ENCODE results near the gene THSD7B. TPM values are rescaled to one million over a fixed set of nuclear protein-coding genes. Genes with fewer than 3 reads are reported as not detected.

The THSD7B gene
- total RNA-seq, 1 experiment from 2014 or later = under 0.01 TPM

DNA sequence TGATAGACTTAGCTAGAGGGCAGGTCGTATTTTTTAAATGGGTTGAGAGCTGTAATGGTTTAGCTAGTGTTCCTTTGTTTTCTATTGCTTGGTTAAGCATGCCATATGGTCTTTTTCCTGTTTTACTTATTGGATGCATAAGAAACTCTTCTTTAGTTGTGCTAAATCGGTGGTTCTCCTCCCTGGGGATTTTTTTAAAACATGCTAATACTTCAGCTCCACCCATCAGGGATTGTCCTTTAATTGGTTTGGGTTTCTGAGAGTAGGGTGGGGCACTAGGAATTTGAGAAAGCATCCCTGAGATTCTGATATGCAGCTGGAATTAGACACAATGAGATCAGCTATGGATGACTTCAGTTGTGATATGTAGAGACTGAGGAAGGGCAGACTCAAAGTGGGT, 497.2 kb downstream of the THSD7B start:
- intact Hi-C loops (cut with micrococcal nuclease) = no loop called here
- ATAC-seq (no peak), DNase-seq (no peak)
- peaks cover 9% of the 10 kb centered on the region; the same call in 1 of the 2 replicates for H3K27me3 ChIP-seq (ENCODE audit: low read length)
- CTCF ChIA-PET = no interaction called here
- no peaks in the 10 kb centered on the region for H3K4me1 ChIP-seq (ENCODE audit: insufficient read depth, low read length)
- no peak overlapping the region for H3K27ac ChIP-seq (ENCODE audit: low read length)
- BruUV-seq (replicated peaks) = no TSS peak
- TF ChIP-seq CTCF (conservative IDR thresholded peaks at IDR 0.05; ENCODE audit: low read depth, low read length) = no peak
- no peak for TF ChIP-seq EZH2 (IDR thresholded peaks at IDR 0.05; ENCODE audit: low read length, unreplicated experiment)
- TF ChIP-seq EZH2phosphoT487 (IDR thresholded peaks at IDR 0.05; ENCODE audit: borderline replicate concordance, low read length) = no peak
- H3K4me2 ChIP-seq (ENCODE audit: low read length) = no peak overlapping the region
- no peaks in the 10 kb centered on the region for H4K20me1 ChIP-seq (ENCODE audit: low read length)
- H3F3A ChIP-seq (ENCODE audit: low read length, unreplicated experiment) = no peaks in the 10 kb centered on the region
- H3K9me2 ChIP-seq (replicated peaks; ENCODE audit: low read length) = no peaks in the 10 kb centered on the region
- no peak overlapping the region for H2AFZ ChIP-seq (ENCODE audit: low read length)
- H3K9me3 ChIP-seq (ENCODE audit: low read length) = no peaks in the 10 kb centered on the region
- no peaks in the 10 kb centered on the region for H3K79me2 ChIP-seq (ENCODE audit: low read length)
- no peak overlapping the region for H3K4me3 ChIP-seq (ENCODE audit: low read length)
- POLR2A ChIA-PET (ENCODE audit: unreplicated experiment) = no interaction called here
- no peaks in the 10 kb centered on the region for H3K36me3 ChIP-seq (ENCODE audit: low read depth, low read length)
- no peak overlapping the region for H3K9ac ChIP-seq (ENCODE audit: low read length)

- peaks cover 55% of the 10 kb centered on the region for H3K27me3 ChIP-seq (ENCODE audit: low read length)
- H3K4me1 ChIP-seq (ENCODE audit: insufficient read depth, low read length) = no peaks in the 10 kb centered on the region
- H3K27ac ChIP-seq (ENCODE audit: low read length) = no peak overlapping the region
- H3F3A ChIP-seq (ENCODE audit: low read length, unreplicated experiment) = no peaks in the 10 kb centered on the region
- intact Hi-C loops (cut with micrococcal nuclease) = no loop called here
- ATAC-seq (no peak), DNase-seq (no peak)
- no peaks in the 10 kb centered on the region for H3K9me3 ChIP-seq (ENCODE audit: low read length)
- no peaks in the 10 kb centered on the region for H3K9me2 ChIP-seq (replicated peaks; ENCODE audit: low read length)
- H4K20me1 ChIP-seq (ENCODE audit: low read length) = no peaks in the 10 kb centered on the region
- no peaks in the 10 kb centered on the region for H3K79me2 ChIP-seq (ENCODE audit: low read length)
- TF ChIP-seq CTCF (conservative IDR thresholded peaks at IDR 0.05; ENCODE audit: low read depth, low read length) (no peak), EZH2phosphoT487 (IDR thresholded peaks at IDR 0.05; ENCODE audit: borderline replicate concordance, low read length) (no peak)
- no peak overlapping the region for H2AFZ ChIP-seq (ENCODE audit: low read length)
- BruUV-seq (replicated peaks) = no TSS peak
- no peak overlapping the region for H3K4me3 ChIP-seq (ENCODE audit: low read length)
- POLR2A ChIA-PET (ENCODE audit: unreplicated experiment) = no interaction called here
- CTCF ChIA-PET = no interaction called here
- no peaks in the 10 kb centered on the region for H3K36me3 ChIP-seq (ENCODE audit: low read depth, low read length)
- H3K9ac ChIP-seq (ENCODE audit: low read length) = no peak overlapping the region
- H3K4me2 ChIP-seq (ENCODE audit: low read length) = no peak overlapping the region
These were observed 522.7 kb downstream of the THSD7B start for GRCh38 chr2:137287913-137288639.

- Histone ChIP-seq H3K79me2 (ENCODE audit: low read length) (no peaks in the 10 kb centered on the region), H3K4me1 (ENCODE audit: insufficient read depth, low read length) (no peaks in the 10 kb centered on the region), H3F3A (ENCODE audit: low read length, unreplicated experiment) (no peaks in the 10 kb centered on the region), H3K4me3 (ENCODE audit: low read length) (no peak overlapping the region), H3K27me3 (ENCODE audit: low read length) (peaks cover 53% of the 10 kb centered on the region), H3K36me3 (ENCODE audit: low read depth, low read length) (no peaks in the 10 kb centered on the region), H4K20me1 (ENCODE audit: low read length) (no peaks in the 10 kb centered on the region), H3K9me3 (ENCODE audit: low read length) (no peaks in the 10 kb centered on the region), H2AFZ (ENCODE audit: low read length) (no peak overlapping the region), H3K9ac (ENCODE audit: low read length) (no peak overlapping the region), H3K27ac (ENCODE audit: low read length) (no peak overlapping the region), H3K4me2 (ENCODE audit: low read length) (no peak overlapping the region), H3K9me2 (replicated peaks; ENCODE audit: low read length) (no peaks in the 10 kb centered on the region)
- ATAC-seq (no peak), DNase-seq (no peak)
- ChIA-PET POLR2A (ENCODE audit: unreplicated experiment) (no interaction called here), CTCF (no interaction called here)
- TF ChIP-seq EZH2phosphoT487 (IDR thresholded peaks at IDR 0.05; ENCODE audit: borderline replicate concordance, low read length) (no peak), CTCF (conservative IDR thresholded peaks at IDR 0.05; ENCODE audit: low read depth, low read length) (no peak), EZH2 (IDR thresholded peaks at IDR 0.05; ENCODE audit: low read length, unreplicated experiment) (no peak)
- intact Hi-C loops (cut with micrococcal nuclease) = no loop called here
- no TSS peak for BruUV-seq (replicated peaks)
These were observed 526.7 kb downstream of the THSD7B start for GRCh38 chr2:137291836-137292570.

Data from PC-3 (cell line).